HepG2 (cell line): ENCODE results near the gene SPIRE1. TPM values are rescaled to one million over a fixed set of nuclear protein-coding genes. Genes with fewer than 3 reads are reported as not detected.
A peak's percentile ranks its signal among the peaks of the same experiment; 100 is the strongest.

Experiments
- ATAC-seq: fragments of 200-7000 bp; cut with Tn5 transposase; 3 replicates; pipeline ENCODE4 v1.9.1; 2020; ENCODE audit warnings: mild to moderate bottlenecking, moderate library complexity
- BruUV-seq: library from RNA; stranded (reverse); fragments of 400-500 nt; replicated peaks from 2 replicates; lab custom pipeline; 2021; lab: Mats Ljungman, UMichigan
- CTCF ChIA-PET: fragments of 300-600 bp; formaldehyde crosslinking; extraction: SDS; loops from one replicate; lab custom pipeline; 2021; ENCODE audit warnings: low total read pairs, inconsistent platforms, low intra/inter-chr PET ratio; lab: Yijun Ruan, JAX
- POLR2A ChIA-PET: fragments of 350-600 bp; sonication (Branson Sonifier 250); formaldehyde crosslinking; loops from one replicate; lab custom pipeline; 2020; ENCODE audit warnings: antibody characterized with exemption, inconsistent platforms; lab: Yijun Ruan, JAX
- DNase-seq: peaks from one replicate; pipeline ENCODE4 v3.0.0-alpha.2; 2015; ENCODE audit warnings: low spot score
- FAIRE-seq: peaks from 3 replicates; lab custom pipeline; 2011; peaks lifted over from hg19 to GRCh38; lab: Jason Lieb, UNC
- H2AFZ ChIP-seq: one replicate; pipeline ENCODE4 v1.6.1; 2011; ENCODE audit warnings: low read length, inconsistent platforms
- H3K27ac ChIP-seq: fragments of 300-600 bp; 3 replicates; pipeline ENCODE4 v1.8.0; 2011; ENCODE audit warnings: mixed run types, mild to moderate bottlenecking, mixed read lengths, low read length, inconsistent platforms; ENCODE audit not compliant: insufficient read depth; ENCODE audit errors: extremely low read length
- H3K27me3 ChIP-seq, 2 experiments: fragments of 200-600 bp in 1 of 2; 2 replicates in 1 of 2; 3 replicates in 1 of 2; pipeline versions ENCODE4 v1.6.0 to v1.8.0; 2011; ENCODE audit warnings: low read length in 2 of 2, mild to moderate bottlenecking in 2 of 2, moderate library complexity in 2 of 2, inconsistent platforms in 1 of 2; ENCODE audit not compliant: insufficient read depth in 2 of 2, control insufficient read depth in 1 of 2
- H3K36me3 ChIP-seq, 2 experiments: fragments of 200-600 bp in 1 of 2; replicated peaks in 1 of 2; 2 replicates in 1 of 2; 3 replicates in 1 of 2; pipeline versions ENCODE4 v1.5.1 to v1.8.0; 2011; ENCODE audit warnings: low read length in 2 of 2, inconsistent platforms in 1 of 2; ENCODE audit not compliant: insufficient read depth in 2 of 2, control insufficient read depth in 1 of 2
- H3K4me1 ChIP-seq: 2 replicates; pipeline ENCODE4 v1.5.1; 2012; ENCODE audit warnings: low read length, inconsistent platforms; ENCODE audit not compliant: insufficient read depth
- H3K4me2 ChIP-seq: 2 replicates; pipeline ENCODE4 v1.6.0; 2011; ENCODE audit warnings: low read depth, low read length, inconsistent platforms
- H3K4me3 ChIP-seq, 3 experiments: fragments of 200-600 bp in 1 of 3; sonication (generic), shearing (Covaris generic) in 1 of 3; replicated peaks in 1 of 3; 2 replicates each; pipeline ENCODE4 v1.5.1; 2011 to 2016; ENCODE audit warnings: low read length in 3 of 3, inconsistent platforms in 2 of 3, low read depth in 2 of 3, mild to moderate bottlenecking in 2 of 3, control low read depth in 1 of 3, mixed read lengths in 1 of 3; ENCODE audit not compliant: insufficient read depth in 1 of 3
- H3K79me2 ChIP-seq: one replicate; pipeline ENCODE4 v1.6.1; 2011; ENCODE audit warnings: low read length, inconsistent platforms; ENCODE audit not compliant: insufficient read depth
- H3K9ac ChIP-seq: 2 replicates; pipeline ENCODE4 v1.6.0; 2011; ENCODE audit warnings: mild to moderate bottlenecking, low read depth, low read length, inconsistent platforms; ENCODE audit not compliant: insufficient read depth
- H3K9me3 ChIP-seq: 2 replicates; pipeline ENCODE4 v1.5.1; 2012; ENCODE audit warnings: mild to moderate bottlenecking, low read length
- H4K20me1 ChIP-seq: 2 replicates; pipeline ENCODE4 v1.6.0; 2011; ENCODE audit warnings: inconsistent platforms, mild to moderate bottlenecking, low read length, moderate library complexity; ENCODE audit not compliant: insufficient read depth
- BHLHE40 ChIP-seq: IDR thresholded peaks from 2 replicates; pipeline ENCODE4 v1.6.1; 2011; ENCODE audit warnings: low read length, improper control_type of control experiment
- CSRNP2 ChIP-seq: sonication (generic); formaldehyde crosslinking; conservative IDR thresholded peaks from 2 replicates; pipeline ENCODE4 v1.8.0; 2022; ENCODE audit warnings: low read depth, missing genetic modification reagents
- IRF9 ChIP-seq: sonication (generic); formaldehyde crosslinking; IDR thresholded peaks from 2 replicates; pipeline ENCODE4 v1.8.0; 2022; ENCODE audit warnings: missing genetic modification reagents, mild to moderate bottlenecking, borderline replicate concordance
- KLF13 ChIP-seq: sonication (generic); formaldehyde crosslinking; IDR thresholded peaks from 2 replicates; pipeline ENCODE4 v1.4.0; 2020; ENCODE audit warnings: mild to moderate bottlenecking, missing genetic modification reagents
- MAF1 ChIP-seq: sonication (generic); formaldehyde crosslinking; IDR thresholded peaks from 2 replicates; pipeline ENCODE4 v1.5.0; 2020; ENCODE audit warnings: missing genetic modification reagents, borderline replicate concordance
- NCOR1 ChIP-seq: fragments of 200-600 bp; sonication (generic); IDR thresholded peaks from 2 replicates; pipeline ENCODE4 v1.7.0; 2017; ENCODE audit warnings: antibody characterized with exemption, low read length, borderline replicate concordance
- RBFOX2 ChIP-seq: fragments of 200-400 bp; formaldehyde crosslinking; IDR thresholded peaks from 2 replicates; pipeline ENCODE4 v1.6.1; 2017; ENCODE audit warnings: low read depth, mild to moderate bottlenecking, low read length
- ZBTB42 ChIP-seq: sonication (generic); formaldehyde crosslinking; IDR thresholded peaks from 2 replicates; pipeline ENCODE4 v1.5.0; 2020; ENCODE audit warnings: mild to moderate bottlenecking, missing genetic modification reagents
- ZC3H4 ChIP-seq: sonication (generic); formaldehyde crosslinking; IDR thresholded peaks from 2 replicates; pipeline ENCODE4 v1.4.0; 2020; ENCODE audit warnings: missing genetic modification reagents, borderline replicate concordance
- ZFP36 ChIP-seq: fragments of 150-350 bp; IDR thresholded peaks from 2 replicates; pipeline ENCODE4 v1.6.1; 2018; ENCODE audit warnings: borderline replicate concordance, low read length, low read depth; ENCODE audit not compliant: partially characterized antibody
- ZIK1 ChIP-seq: sonication (generic); formaldehyde crosslinking; IDR thresholded peaks from 2 replicates; pipeline ENCODE4 v1.5.0; 2020; ENCODE audit warnings: mild to moderate bottlenecking, low read depth, missing genetic modification reagents, borderline replicate concordance
- ZNF274 ChIP-seq: sonication (generic); formaldehyde crosslinking; IDR thresholded peaks from 2 replicates; pipeline ENCODE4 v1.5.1; 2020; ENCODE audit warnings: mild to moderate bottlenecking, missing genetic modification reagents
- ZNF317 ChIP-seq: sonication (generic); formaldehyde crosslinking; IDR thresholded peaks from 2 replicates; pipeline ENCODE4 v1.5.0; 2020; ENCODE audit warnings: mild to moderate bottlenecking, missing genetic modification reagents
- ZNF382 ChIP-seq: sonication (generic); formaldehyde crosslinking; IDR thresholded peaks from 2 replicates; pipeline ENCODE4 v1.5.0; 2020; ENCODE audit warnings: missing genetic modification reagents, mild to moderate bottlenecking, borderline replicate concordance
- ZNF441 ChIP-seq: sonication (generic); formaldehyde crosslinking; IDR thresholded peaks from 2 replicates; pipeline ENCODE4 v1.7.0; 2021; ENCODE audit warnings: missing genetic modification reagents, borderline replicate concordance
- ZNF670 ChIP-seq: sonication (generic); formaldehyde crosslinking; IDR thresholded peaks from 2 replicates; pipeline ENCODE4 v1.8.0; 2022; ENCODE audit warnings: mild to moderate bottlenecking, missing genetic modification reagents, borderline replicate concordance
- WGBS: methylation state at CpG from one replicate; pipeline ENCODE4 v1.1.6; 2017; ENCODE audit warnings: low lambda C conversion rate; 5-methylcytosine and 5-hydroxymethylcytosine counted together
- in situ Hi-C: cut with HindIII; loops from 2 replicates; pipeline ENCODE4 v1.10.0; 2017; ENCODE audit warnings: low pct_unique_long_range_greater_than_20kb; ENCODE audit not compliant: extremely low pct_ligation_motif_present
- intact Hi-C: fragments of 100-400 bp; cut with micrococcal nuclease; formaldehyde crosslinking; loops from one replicate; pipeline ENCODE4 v1.10.0; 2022; ENCODE audit not compliant: unreplicated experiment
- polyA plus RNA-seq, 8 experiments: library from polyadenylated mRNA; depleted of rRNA in 3 of 8; stranded (reverse) in 7 of 8; unstranded in 1 of 8; fragments of >200 nt; fragmentation: Illumina TruSeq in 4 of 8; extraction: Trizol in 4 of 8; gene quantifications; 2 replicates each; pipeline versions ENCODE4 v1.2.1 to v1.2.3, GENCODE V29; 2011 to 2016; ENCODE audit warnings: low read depth in 4 of 8, missing spikeins in 1 of 8, mixed read lengths in 1 of 8; ENCODE audit not compliant: insufficient read depth in 1 of 8
- total RNA-seq, 5 experiments: library from RNA; depleted of rRNA; stranded (reverse); fragments of >200 nt; fragmentation: Illumina TruSeq; extraction: Trizol; gene quantifications; 2 replicates each; pipeline ENCODE4 v1.2.3, GENCODE V29; 2016; ENCODE audit warnings: low read depth in 1 of 5

SPIRE1 gene
- total and polyA plus RNA-seq, 2 of the 13 experiments (the other 11 are each of a cell fraction or from before 2014, with no cell fraction given), result 9.9 to 21.3 TPM

- no peaks in the 10 kb centered on the region for H4K20me1 ChIP-seq
- intact Hi-C loops, result no loop called here
These were observed 225.0 kb downstream of the SPIRE1 start for GRCh38 chr18:12432881-12433280.

GRCh38 chr18:12432196-12432595 lies 225.7 kb downstream of the SPIRE1 start:
- Histone ChIP-seq H3K9ac (no peak overlapping the region), H3K9me3 (no peaks in the 10 kb centered on the region), H3K4me3 (no peak overlapping the region), H3K4me1 (no peaks in the 10 kb centered on the region), H3K79me2 (no peaks in the 10 kb centered on the region), H3K36me3 (peaks cover 6 to 32% of the 10 kb centered on the region in 2 experiments; a peak in 4 of 5 replicates), H4K20me1 (no peaks in the 10 kb centered on the region), H3K27me3 (no peaks in the 10 kb centered on the region), H2AFZ (no peak overlapping the region), H3K4me2 (no peak overlapping the region), H3K27ac (no peak overlapping the region)
- FAIRE-seq, result no peak
- intact Hi-C loops, result no loop called here
- no peak for DNase-seq
- ChIA-PET CTCF (no interaction called here), POLR2A (no interaction called here)
- no TSS peak for BruUV-seq
- WGBS, result 98% methylated on average over 22 of the region's 22 CpGs
- no peak for ATAC-seq
- in situ Hi-C loops, result no loop called here
- TF ChIP-seq ZNF382, result no peak
- no peak for TF ChIP-seq ZIK1 (CRISPR knock-in tag)
- TF ChIP-seq BHLHE40, result no peak
- no peak for TF ChIP-seq ZFP36
- TF ChIP-seq ZNF317 (CRISPR knock-in tag), result no peak
- no peak for TF ChIP-seq ZNF670 (CRISPR knock-in tag)
- no peak for TF ChIP-seq ZBTB42 (CRISPR knock-in tag)
- TF ChIP-seq ZNF274 (CRISPR knock-in tag), result no peak
- no peak for TF ChIP-seq ZNF441 (CRISPR knock-in tag)
- no peak for TF ChIP-seq IRF9 (CRISPR knock-in tag)
- no peak for TF ChIP-seq MAF1 (CRISPR knock-in tag)
- TF ChIP-seq CSRNP2 (CRISPR knock-in tag), result no peak
- no peak for TF ChIP-seq ZC3H4 (CRISPR knock-in tag)
- no peak for TF ChIP-seq NCOR1

More at GRCh38 chr18:12432881-12433280, 225.0 kb downstream of the SPIRE1 start:
- ChIA-PET CTCF (no interaction called here), POLR2A (no interaction called here)
- no peak for DNase-seq
- no TSS peak for BruUV-seq
- Histone ChIP-seq H3K27ac (no peak overlapping the region), H3K27me3 (no peaks in the 10 kb centered on the region), H3K36me3 (peaks cover 6 to 31% of the 10 kb centered on the region in 2 experiments; a peak in 4 of 5 replicates), H3K4me3 (no peak overlapping the region), H3K4me1 (no peaks in the 10 kb centered on the region), H3K9ac (no peak overlapping the region), H3K79me2 (no peaks in the 10 kb centered on the region), H2AFZ (no peak overlapping the region), H3K4me2 (no peak overlapping the region), H3K9me3 (no peaks in the 10 kb centered on the region)
- 98% methylated on average over 20 of the region's 31 CpGs for WGBS
- in situ Hi-C loops, result no loop called here
- no peak for TF ChIP-seq KLF13 (CRISPR knock-in tag)
- 0 out of 2 replicates have a peak, but pooled peaks have one; percentile 15 for TF ChIP-seq RBFOX2
- ATAC-seq, result no peak
- FAIRE-seq, result no peak
